HepG2 (cell line): ENCODE results near the gene IQCB1. TPM values are rescaled to one million over a fixed set of nuclear protein-coding genes. Genes with fewer than 3 reads are reported as not detected.

Source experiments
- ATAC-seq: fragments of 200-7000 bp; cut with Tn5 transposase; 3 replicates; pipeline ENCODE4 v1.9.1; 2020; ENCODE audit warnings: mild to moderate bottlenecking, moderate library complexity
- Bru-seq: library from RNA; stranded (reverse); fragments of 400-500 nt; gene quantifications from one replicate; lab custom pipeline; 2021; lab: Mats Ljungman, UMichigan
- BruChase-seq, 2 experiments: library from RNA; stranded (reverse); fragments of 400-500 nt; gene quantifications; one replicate each; lab custom pipeline; 2021; lab: Mats Ljungman, UMichigan
- BruUV-seq: library from RNA; stranded (reverse); fragments of 400-500 nt; replicated peaks from 2 replicates; lab custom pipeline; 2021; lab: Mats Ljungman, UMichigan
- CTCF ChIA-PET: fragments of 300-600 bp; formaldehyde crosslinking; extraction: SDS; loops from one replicate; lab custom pipeline; 2021; ENCODE audit warnings: low total read pairs, inconsistent platforms, low intra/inter-chr PET ratio; lab: Yijun Ruan, JAX
- POLR2A ChIA-PET: fragments of 350-600 bp; sonication (Branson Sonifier 250); formaldehyde crosslinking; loops from one replicate; lab custom pipeline; 2020; ENCODE audit warnings: antibody characterized with exemption, inconsistent platforms; lab: Yijun Ruan, JAX
- DNase-seq: peaks from one replicate; pipeline ENCODE4 v3.0.0-alpha.2; 2015; ENCODE audit warnings: low spot score
- FAIRE-seq: peaks from 3 replicates; lab custom pipeline; 2011; peaks lifted over from hg19 to GRCh38; lab: Jason Lieb, UNC
- H2AFZ ChIP-seq: one replicate; pipeline ENCODE4 v1.6.1; 2011; ENCODE audit warnings: low read length, inconsistent platforms
- H3K27ac ChIP-seq: fragments of 300-600 bp; 3 replicates; pipeline ENCODE4 v1.8.0; 2011; ENCODE audit warnings: mixed run types, mild to moderate bottlenecking, mixed read lengths, low read length, inconsistent platforms; ENCODE audit not compliant: insufficient read depth; ENCODE audit errors: extremely low read length
- H3K27me3 ChIP-seq, 2 experiments: fragments of 200-600 bp in 1 of 2; 2 replicates in 1 of 2; 3 replicates in 1 of 2; pipeline versions ENCODE4 v1.6.0 to v1.8.0; 2011; ENCODE audit warnings: low read length in 2 of 2, mild to moderate bottlenecking in 2 of 2, moderate library complexity in 2 of 2, inconsistent platforms in 1 of 2; ENCODE audit not compliant: insufficient read depth in 2 of 2, control insufficient read depth in 1 of 2
- H3K36me3 ChIP-seq, 2 experiments: fragments of 200-600 bp in 1 of 2; replicated peaks in 1 of 2; 2 replicates in 1 of 2; 3 replicates in 1 of 2; pipeline versions ENCODE4 v1.5.1 to v1.8.0; 2011; ENCODE audit warnings: low read length in 2 of 2, inconsistent platforms in 1 of 2; ENCODE audit not compliant: insufficient read depth in 2 of 2, control insufficient read depth in 1 of 2
- H3K4me1 ChIP-seq: 2 replicates; pipeline ENCODE4 v1.5.1; 2012; ENCODE audit warnings: low read length, inconsistent platforms; ENCODE audit not compliant: insufficient read depth
- H3K4me2 ChIP-seq: 2 replicates; pipeline ENCODE4 v1.6.0; 2011; ENCODE audit warnings: low read depth, low read length, inconsistent platforms
- H3K4me3 ChIP-seq, 3 experiments: fragments of 200-600 bp in 1 of 3; sonication (generic), shearing (Covaris generic) in 1 of 3; replicated peaks in 1 of 3; 2 replicates each; pipeline ENCODE4 v1.5.1; 2011 to 2016; ENCODE audit warnings: low read length in 3 of 3, inconsistent platforms in 2 of 3, low read depth in 2 of 3, mild to moderate bottlenecking in 2 of 3, control low read depth in 1 of 3, mixed read lengths in 1 of 3; ENCODE audit not compliant: insufficient read depth in 1 of 3
- H3K79me2 ChIP-seq: one replicate; pipeline ENCODE4 v1.6.1; 2011; ENCODE audit warnings: low read length, inconsistent platforms; ENCODE audit not compliant: insufficient read depth
- H3K9ac ChIP-seq: 2 replicates; pipeline ENCODE4 v1.6.0; 2011; ENCODE audit warnings: mild to moderate bottlenecking, low read depth, low read length, inconsistent platforms; ENCODE audit not compliant: insufficient read depth
- H3K9me3 ChIP-seq: 2 replicates; pipeline ENCODE4 v1.5.1; 2012; ENCODE audit warnings: mild to moderate bottlenecking, low read length
- H4K20me1 ChIP-seq: 2 replicates; pipeline ENCODE4 v1.6.0; 2011; ENCODE audit warnings: inconsistent platforms, mild to moderate bottlenecking, low read length, moderate library complexity; ENCODE audit not compliant: insufficient read depth
- HIC2 ChIP-seq: sonication (generic); formaldehyde crosslinking; IDR thresholded peaks from 2 replicates; pipeline ENCODE4 v1.9.0; 2022; ENCODE audit warnings: low read depth, missing genetic modification reagents
- KDM5B ChIP-seq: sonication (generic); formaldehyde crosslinking; IDR thresholded peaks from 2 replicates; pipeline ENCODE4 v1.4.0; 2020; ENCODE audit warnings: missing genetic modification reagents, mild to moderate bottlenecking, borderline replicate concordance
- MAF1 ChIP-seq: sonication (generic); formaldehyde crosslinking; IDR thresholded peaks from 2 replicates; pipeline ENCODE4 v1.5.0; 2020; ENCODE audit warnings: missing genetic modification reagents, borderline replicate concordance
- NCOA1 ChIP-seq: sonication (generic); formaldehyde crosslinking; IDR thresholded peaks from 2 replicates; pipeline ENCODE4 v1.9.0; 2021; ENCODE audit warnings: missing genetic modification reagents
- ZNF207 ChIP-seq: fragments of 450-650 bp; IDR thresholded peaks from 2 replicates; pipeline ENCODE4 v1.6.1; 2016; ENCODE audit warnings: antibody characterized with exemption, borderline replicate concordance
- ZSCAN12 ChIP-seq: sonication (generic); formaldehyde crosslinking; IDR thresholded peaks from 2 replicates; pipeline ENCODE4 v1.9.0; 2021; ENCODE audit warnings: mild to moderate bottlenecking, missing genetic modification reagents
- WGBS: methylation state at CpG from one replicate; pipeline ENCODE4 v1.1.6; 2017; ENCODE audit warnings: low lambda C conversion rate; 5-methylcytosine and 5-hydroxymethylcytosine counted together
- in situ Hi-C: cut with HindIII; loops from 2 replicates; pipeline ENCODE4 v1.10.0; 2017; ENCODE audit warnings: low pct_unique_long_range_greater_than_20kb; ENCODE audit not compliant: extremely low pct_ligation_motif_present
- intact Hi-C: fragments of 100-400 bp; cut with micrococcal nuclease; formaldehyde crosslinking; loops from one replicate; pipeline ENCODE4 v1.10.0; 2022; ENCODE audit not compliant: unreplicated experiment
- long read RNA-seq, 2 experiments: library from RNA in 1 of 2; library from polyadenylated mRNA in 1 of 2; stranded (forward) in 1 of 2; unstranded in 1 of 2; transcript quantifications; one replicate each; pipeline ENCODE4 v2.0.0, GENCODE V29; 2019 to 2022
- polyA minus RNA-seq, 3 experiments: library from RNA; depleted of rRNA, polyadenylated mRNA; stranded (reverse); fragments of >200 nt; gene quantifications; 2 replicates each; pipeline ENCODE4 v1.2.3, GENCODE V29; 2011; ENCODE audit warnings: low replicate concordance in 1 of 3
- polyA plus RNA-seq, 8 experiments: library from polyadenylated mRNA; depleted of rRNA in 3 of 8; stranded (reverse) in 7 of 8; unstranded in 1 of 8; fragments of >200 nt; fragmentation: Illumina TruSeq in 4 of 8; extraction: Trizol in 4 of 8; gene quantifications; 2 replicates each; pipeline versions ENCODE4 v1.2.1 to v1.2.3, GENCODE V29; 2011 to 2016; ENCODE audit warnings: low read depth in 4 of 8, missing spikeins in 1 of 8, mixed read lengths in 1 of 8; ENCODE audit not compliant: insufficient read depth in 1 of 8
- total RNA-seq, 5 experiments: library from RNA; depleted of rRNA; stranded (reverse); fragments of >200 nt; fragmentation: Illumina TruSeq; extraction: Trizol; gene quantifications; 2 replicates each; pipeline ENCODE4 v1.2.3, GENCODE V29; 2016; ENCODE audit warnings: low read depth in 1 of 5
- TF ChIP-seq, protein P1 (sequence below): IDR thresholded peaks from 2 replicates; pipeline ENCODE4 v1.4.0; 2020; ENCODE audit warnings: mild to moderate bottlenecking, missing genetic modification reagents
- TF ChIP-seq, protein P2 (sequence below): sonication (generic); formaldehyde crosslinking; IDR thresholded peaks from 2 replicates; pipeline ENCODE4 v1.8.1; 2023; ENCODE audit warnings: mild to moderate bottlenecking, missing genetic modification reagents

Gene IQCB1
- 41.4 and 44.8 TPM in 2 replicates for total RNA-seq (2016; rRNA removed; fragmentation: Illumina TruSeq; extraction: Trizol)
- total RNA-seq (2016; cell fraction: cytosol; rRNA removed; fragmentation: Illumina TruSeq; extraction: Trizol; ENCODE audit: low read depth) = 6.9 and 7.0 TPM in 2 replicates
- total RNA-seq (2016; cell fraction: insoluble cytoplasmic fraction; rRNA removed; fragmentation: Illumina TruSeq; extraction: Trizol) = 40.8 and 41.7 TPM in 2 replicates
- 19.8 and 21.8 TPM in 2 replicates for total RNA-seq (2016; cell fraction: membrane; rRNA removed; fragmentation: Illumina TruSeq; extraction: Trizol)
- 61.0 and 62.0 TPM in 2 replicates for total RNA-seq (2016; cell fraction: nucleus; rRNA removed; fragmentation: Illumina TruSeq; extraction: Trizol)
- 17.8 and 18.0 TPM in 2 replicates for polyA plus RNA-seq (2011; rRNA removed)
- 6.0 and 9.6 TPM in 2 replicates for polyA plus RNA-seq (2011; cell fraction: cytosol; rRNA removed)
- polyA plus RNA-seq (2011; cell fraction: nucleus; rRNA removed) = 25.7 and 30.7 TPM in 2 replicates
- 21.3 and 24.3 TPM in 2 replicates for polyA plus RNA-seq (2012)
- polyA plus RNA-seq (2016; cell fraction: cytosol; fragmentation: Illumina TruSeq; extraction: Trizol; ENCODE audit: low read depth) = 4.7 and 5.4 TPM in 2 replicates
- polyA plus RNA-seq (2016; cell fraction: insoluble cytoplasmic fraction; fragmentation: Illumina TruSeq; extraction: Trizol; ENCODE audit: low read depth) = 34.1 and 35.8 TPM in 2 replicates
- polyA plus RNA-seq (2016; cell fraction: membrane; fragmentation: Illumina TruSeq; extraction: Trizol; ENCODE audit: low read depth) = 9.6 and 11.8 TPM in 2 replicates
- polyA plus RNA-seq (2016; cell fraction: nucleus; fragmentation: Illumina TruSeq; extraction: Trizol; ENCODE audit: insufficient read depth, low read depth) = 78.3 and 84.4 TPM in 2 replicates
- polyA minus RNA-seq (2011; rRNA and poly(A)+ RNA removed; ENCODE audit: low replicate concordance) = 6.6 and 18.4 TPM in 2 replicates
- polyA minus RNA-seq (2011; cell fraction: cytosol; rRNA and poly(A)+ RNA removed) = 7.0 and 9.5 TPM in 2 replicates
- polyA minus RNA-seq (2011; cell fraction: nucleus; rRNA and poly(A)+ RNA removed) = 50.0 and 58.7 TPM in 2 replicates
- Bru-seq, nascent RNA = percentile 83 among the genes with signal in this experiment
- BruChase-seq, experiment 1, labeled RNA remaining after a 6-hour chase = percentile 71 among the genes with signal in this experiment
- percentile 78 among the genes with signal in this experiment for BruChase-seq, experiment 2, labeled RNA remaining after a 2-hour chase
- long read RNA-seq, experiment 1, transcript IQCB1-201 (15 exons, 2,594 nt) = major isoform, 10 of 20 reads
- long read RNA-seq, experiment 1, partial matches to known transcripts = 1 of 20 reads
- long read RNA-seq, experiment 1, other reads (novel, unspliced or antisense) = 9 of 20 reads
- long read RNA-seq, experiment 2, partial matches to known transcripts = 6 of 23 reads
- long read RNA-seq, experiment 2, other reads (novel, unspliced or antisense) = 12 of 23 reads

DNA sequence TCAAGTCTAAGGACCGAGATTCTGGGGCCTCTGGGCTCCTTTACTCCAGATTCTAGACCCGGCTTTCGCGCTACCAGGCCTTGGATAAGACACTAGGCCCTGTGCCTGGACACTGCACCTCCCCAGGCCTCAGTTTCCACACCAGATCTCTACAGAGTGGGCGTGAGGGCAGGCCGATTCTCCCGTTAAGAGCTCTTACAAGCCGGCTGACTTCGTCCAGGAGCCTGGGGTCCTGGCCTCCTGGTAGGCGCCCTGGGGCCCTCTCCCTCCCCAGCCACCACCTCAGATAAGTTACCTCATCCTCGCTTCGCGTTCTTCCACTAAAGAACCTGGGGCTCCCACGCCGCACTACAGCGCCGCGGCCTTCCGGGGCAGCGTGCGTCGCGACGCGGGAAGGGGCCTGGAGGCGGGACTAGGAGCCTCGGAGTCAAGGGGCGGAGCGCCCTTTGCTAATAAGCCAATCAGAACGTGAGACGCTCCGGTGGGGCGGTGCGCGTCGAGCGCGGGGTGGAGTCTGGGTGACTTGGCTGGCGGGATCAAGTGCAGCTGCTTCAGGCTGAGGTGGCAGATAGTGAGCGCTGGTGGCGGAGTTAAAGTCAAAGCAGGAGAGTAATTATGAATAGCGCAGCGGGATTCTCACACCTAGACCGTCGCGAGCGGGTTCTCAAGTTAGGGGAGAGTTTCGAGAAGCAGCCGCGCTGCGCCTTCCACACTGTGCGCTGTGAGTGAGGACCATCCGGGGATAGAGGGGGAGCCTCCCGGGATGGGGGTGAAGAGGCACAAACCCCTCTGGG, at the start of gene IQCB1, which contains the start of gene EAF2:
TSS of gene IQCB1 (minus strand) at position 390 of the 794 bp plus-strand sequence. CDS start 6,100 bp downstream, outside the sequence.
TSS of gene EAF2 (plus strand) at position 539 of the 794 bp plus-strand sequence. CDS start at position 616, 77 bp downstream.
- H3K27me3 ChIP-seq = no peaks in the 10 kb centered on the region
- peak within 1 kb of the TSS; percentile 79 for H3K27ac ChIP-seq
- WGBS = 2% methylated on average over 34 of the region's 54 CpGs
- in situ Hi-C loops = no loop called here
- peak within 1 kb of the TSS; percentile 91 for H3K9ac ChIP-seq
- peaks cover 30% of the 10 kb centered on the region for H3K79me2 ChIP-seq
- peak within 1 kb of the TSS; percentile 76 for H2AFZ ChIP-seq
- peak within 1 kb of the TSS; percentile 66 to 85 (median 66) for H3K4me3 ChIP-seq
- peak; percentile 84 for FAIRE-seq
- H4K20me1 ChIP-seq = no peaks in the 10 kb centered on the region
- ChIA-PET CTCF (no interaction called here), POLR2A (interaction anchor here (0.7 to 1.4 kb wide), 3 partner anchors 9 to 86 kb away, joined by 3 to 5 read pairs (median 3); partner anchors contain the start of gene GOLGB1)
- no peaks in the 10 kb centered on the region for H3K9me3 ChIP-seq
- no peaks in the 10 kb centered on the region; a peak in 1 of 5 replicates for H3K36me3 ChIP-seq
- no TSS peak for BruUV-seq
- peak; percentile 99 for ATAC-seq
- peak; percentile 90 for DNase-seq
- intact Hi-C loops = loop anchor here (10.0 kb wide), 1 partner anchor 90 kb away; the partner anchor contains the start of gene GOLGB1
- H3K4me2 ChIP-seq = peak within 1 kb of the TSS; percentile 83
- peaks cover 36% of the 10 kb centered on the region for H3K4me1 ChIP-seq
- TF ChIP-seq NCOA1 (CRISPR knock-in tag) (0 out of 2 replicates have a peak, but pooled peaks have one; percentile 58), HIC2 (no peak), ZNF207 (no peak), KDM5B (CRISPR knock-in tag) (peak; percentile 56), MAF1 (CRISPR knock-in tag) (peak; percentile 63; the same call in 1 of the 2 replicates), ZSCAN12 (CRISPR knock-in tag) (peak; percentile 85)
- TF ChIP-seq, protein P1, sequence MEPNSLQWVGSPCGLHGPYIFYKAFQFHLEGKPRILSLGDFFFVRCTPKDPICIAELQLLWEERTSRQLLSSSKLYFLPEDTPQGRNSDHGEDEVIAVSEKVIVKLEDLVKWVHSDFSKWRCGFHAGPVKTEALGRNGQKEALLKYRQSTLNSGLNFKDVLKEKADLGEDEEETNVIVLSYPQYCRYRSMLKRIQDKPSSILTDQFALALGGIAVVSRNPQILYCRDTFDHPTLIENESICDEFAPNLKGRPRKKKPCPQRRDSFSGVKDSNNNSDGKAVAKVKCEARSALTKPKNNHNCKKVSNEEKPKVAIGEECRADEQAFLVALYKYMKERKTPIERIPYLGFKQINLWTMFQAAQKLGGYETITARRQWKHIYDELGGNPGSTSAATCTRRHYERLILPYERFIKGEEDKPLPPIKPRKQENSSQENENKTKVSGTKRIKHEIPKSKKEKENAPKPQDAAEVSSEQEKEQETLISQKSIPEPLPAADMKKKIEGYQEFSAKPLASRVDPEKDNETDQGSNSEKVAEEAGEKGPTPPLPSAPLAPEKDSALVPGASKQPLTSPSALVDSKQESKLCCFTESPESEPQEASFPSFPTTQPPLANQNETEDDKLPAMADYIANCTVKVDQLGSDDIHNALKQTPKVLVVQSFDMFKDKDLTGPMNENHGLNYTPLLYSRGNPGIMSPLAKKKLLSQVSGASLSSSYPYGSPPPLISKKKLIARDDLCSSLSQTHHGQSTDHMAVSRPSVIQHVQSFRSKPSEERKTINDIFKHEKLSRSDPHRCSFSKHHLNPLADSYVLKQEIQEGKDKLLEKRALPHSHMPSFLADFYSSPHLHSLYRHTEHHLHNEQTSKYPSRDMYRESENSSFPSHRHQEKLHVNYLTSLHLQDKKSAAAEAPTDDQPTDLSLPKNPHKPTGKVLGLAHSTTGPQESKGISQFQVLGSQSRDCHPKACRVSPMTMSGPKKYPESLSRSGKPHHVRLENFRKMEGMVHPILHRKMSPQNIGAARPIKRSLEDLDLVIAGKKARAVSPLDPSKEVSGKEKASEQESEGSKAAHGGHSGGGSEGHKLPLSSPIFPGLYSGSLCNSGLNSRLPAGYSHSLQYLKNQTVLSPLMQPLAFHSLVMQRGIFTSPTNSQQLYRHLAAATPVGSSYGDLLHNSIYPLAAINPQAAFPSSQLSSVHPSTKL (CRISPR knock-in tag) = peak; percentile 46; the same call in 1 of the 2 replicates
- TF ChIP-seq, protein P2, sequence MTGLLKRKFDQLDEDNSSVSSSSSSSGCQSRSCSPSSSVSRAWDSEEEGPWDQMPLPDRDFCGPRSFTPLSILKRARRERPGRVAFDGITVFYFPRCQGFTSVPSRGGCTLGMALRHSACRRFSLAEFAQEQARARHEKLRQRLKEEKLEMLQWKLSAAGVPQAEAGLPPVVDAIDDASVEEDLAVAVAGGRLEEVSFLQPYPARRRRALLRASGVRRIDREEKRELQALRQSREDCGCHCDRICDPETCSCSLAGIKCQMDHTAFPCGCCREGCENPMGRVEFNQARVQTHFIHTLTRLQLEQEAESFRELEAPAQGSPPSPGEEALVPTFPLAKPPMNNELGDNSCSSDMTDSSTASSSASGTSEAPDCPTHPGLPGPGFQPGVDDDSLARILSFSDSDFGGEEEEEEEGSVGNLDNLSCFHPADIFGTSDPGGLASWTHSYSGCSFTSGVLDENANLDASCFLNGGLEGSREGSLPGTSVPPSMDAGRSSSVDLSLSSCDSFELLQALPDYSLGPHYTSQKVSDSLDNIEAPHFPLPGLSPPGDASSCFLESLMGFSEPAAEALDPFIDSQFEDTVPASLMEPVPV (CRISPR knock-in tag) = no peak
